Measurements from ENCODE around the gene JARID2.

Gene JARID2

GRCh38 chr6:15419493-15419892 is 173.6 kb downstream of the JARID2 start:
- H3K4me2 ChIP-seq (ENCODE audit: low read length, poor library complexity, severe bottlenecking), result no peak overlapping the region
- 100% methylated on average over 1 of the region's 2 CpGs for WGBS
- no peak overlapping the region for H4K91ac ChIP-seq (ENCODE audit: low read length)

GRCh38 chr6:15420959-15421438 is 175.1 kb downstream of the JARID2 start:
- peak overlapping the region; percentile 19 for H2BK120ac ChIP-seq (ENCODE audit: low read depth, low read length)
- peaks cover 3% of the 10 kb centered on the region for H3K4me1 ChIP-seq (ENCODE audit: control insufficient read depth, insufficient read depth, low read depth, low read length)
- no peaks in the 10 kb centered on the region for H3K27me3 ChIP-seq (ENCODE audit: control insufficient read depth in 1 of 2, insufficient read depth in 1 of 2, low read length in 2 of 2)
- no peak overlapping the region for H3K23ac ChIP-seq (ENCODE audit: low read length in 2 of 2)
- H2AFZ ChIP-seq (ENCODE audit: low read depth, low read length), result no peak overlapping the region
- H3K27ac ChIP-seq (ENCODE audit: low read length, poor library complexity, severe bottlenecking), result no peak overlapping the region
- no peak overlapping the region for H3K14ac ChIP-seq (ENCODE audit: low read length in 2 of 2)
- H3K4me2 ChIP-seq (ENCODE audit: low read length, poor library complexity, severe bottlenecking), result no peak overlapping the region
- H2AK5ac ChIP-seq (ENCODE audit: low read length, severe bottlenecking), result no peak overlapping the region
- peak overlapping the region; percentile 41 for H4K8ac ChIP-seq (ENCODE audit: low read length)
- H3K9me3 ChIP-seq (ENCODE audit: control insufficient read depth, low read length), result peaks cover 17% of the 10 kb centered on the region
- H2BK5ac ChIP-seq (ENCODE audit: low read depth, low read length, poor library complexity, severe bottlenecking), result no peak overlapping the region
- no peak overlapping the region for H3K4ac ChIP-seq (ENCODE audit: low read depth in 1 of 2, low read length in 2 of 2)
- peaks cover 0 to 34% of the 10 kb centered on the region in 2 experiments for H3K36me3 ChIP-seq (ENCODE audit: control insufficient read depth in 1 of 2, insufficient read depth in 2 of 2, low read depth in 1 of 2, low read length in 2 of 2)
- no peak overlapping the region for H2BK12ac ChIP-seq (ENCODE audit: low read length in 2 of 2)
- no peak overlapping the region for H3K4me3 ChIP-seq (ENCODE audit: insufficient read depth in 1 of 2, low read depth in 1 of 2, low read length in 2 of 2)
- peaks cover 34% of the 10 kb centered on the region for H3K79me1 ChIP-seq (replicated peaks; ENCODE audit: low read length, poor library complexity, severe bottlenecking)
- H2BK15ac ChIP-seq (ENCODE audit: low read depth, poor library complexity, severe bottlenecking), result no peak overlapping the region
- H3K18ac ChIP-seq (ENCODE audit: low read depth in 1 of 2, low read length in 2 of 2), result peak overlapping the region in 1 of 2 experiments; percentile 43
- 78% methylated on average over 10 of the region's 10 CpGs for WGBS
- H4K91ac ChIP-seq (ENCODE audit: low read length), result no peak overlapping the region
- no peak for DNase-seq
- H3K9ac ChIP-seq (ENCODE audit: low read length), result no peak overlapping the region

More at GRCh38 chr6:15419493-15419892, 173.6 kb downstream of the JARID2 start:
- H2AK5ac ChIP-seq (ENCODE audit: low read length, severe bottlenecking), result no peak overlapping the region
- no peak overlapping the region for H2BK5ac ChIP-seq (ENCODE audit: low read depth, low read length, poor library complexity, severe bottlenecking)
- no peak overlapping the region for H4K8ac ChIP-seq (ENCODE audit: low read length)
- peaks cover 17% of the 10 kb centered on the region for H3K9me3 ChIP-seq (ENCODE audit: control insufficient read depth, low read length)
- no peak overlapping the region for H3K27ac ChIP-seq (ENCODE audit: low read length, poor library complexity, severe bottlenecking)
- peaks cover 0 to 22% of the 10 kb centered on the region in 2 experiments for H3K36me3 ChIP-seq (ENCODE audit: control insufficient read depth in 1 of 2, insufficient read depth in 2 of 2, low read depth in 1 of 2, low read length in 2 of 2)
- no peak for DNase-seq
- no peak overlapping the region for H2BK15ac ChIP-seq (ENCODE audit: low read depth, poor library complexity, severe bottlenecking)
- no peak overlapping the region for H3K23ac ChIP-seq (ENCODE audit: low read length in 2 of 2)
- no peak overlapping the region for H2BK12ac ChIP-seq (ENCODE audit: low read length in 2 of 2)
- H2AFZ ChIP-seq (ENCODE audit: low read depth, low read length), result no peak overlapping the region
- H3K4me1 ChIP-seq (ENCODE audit: control insufficient read depth, insufficient read depth, low read depth, low read length), result peaks cover 3% of the 10 kb centered on the region
- H3K18ac ChIP-seq (ENCODE audit: low read depth in 1 of 2, low read length in 2 of 2), result no peak overlapping the region
- peaks cover 32% of the 10 kb centered on the region for H3K79me1 ChIP-seq (replicated peaks; ENCODE audit: low read length, poor library complexity, severe bottlenecking)
- H3K4me3 ChIP-seq (ENCODE audit: insufficient read depth in 1 of 2, low read depth in 1 of 2, low read length in 2 of 2), result no peak overlapping the region
- H3K14ac ChIP-seq (ENCODE audit: low read length in 2 of 2), result no peak overlapping the region
- no peak overlapping the region for H3K9ac ChIP-seq (ENCODE audit: low read length)
- H3K27me3 ChIP-seq (ENCODE audit: control insufficient read depth in 1 of 2, insufficient read depth in 1 of 2, low read length in 2 of 2), result no peaks in the 10 kb centered on the region
- H2BK120ac ChIP-seq (ENCODE audit: low read depth, low read length), result no peak overlapping the region
- no peak overlapping the region for H3K4ac ChIP-seq (ENCODE audit: low read depth in 1 of 2, low read length in 2 of 2)

DNA sequence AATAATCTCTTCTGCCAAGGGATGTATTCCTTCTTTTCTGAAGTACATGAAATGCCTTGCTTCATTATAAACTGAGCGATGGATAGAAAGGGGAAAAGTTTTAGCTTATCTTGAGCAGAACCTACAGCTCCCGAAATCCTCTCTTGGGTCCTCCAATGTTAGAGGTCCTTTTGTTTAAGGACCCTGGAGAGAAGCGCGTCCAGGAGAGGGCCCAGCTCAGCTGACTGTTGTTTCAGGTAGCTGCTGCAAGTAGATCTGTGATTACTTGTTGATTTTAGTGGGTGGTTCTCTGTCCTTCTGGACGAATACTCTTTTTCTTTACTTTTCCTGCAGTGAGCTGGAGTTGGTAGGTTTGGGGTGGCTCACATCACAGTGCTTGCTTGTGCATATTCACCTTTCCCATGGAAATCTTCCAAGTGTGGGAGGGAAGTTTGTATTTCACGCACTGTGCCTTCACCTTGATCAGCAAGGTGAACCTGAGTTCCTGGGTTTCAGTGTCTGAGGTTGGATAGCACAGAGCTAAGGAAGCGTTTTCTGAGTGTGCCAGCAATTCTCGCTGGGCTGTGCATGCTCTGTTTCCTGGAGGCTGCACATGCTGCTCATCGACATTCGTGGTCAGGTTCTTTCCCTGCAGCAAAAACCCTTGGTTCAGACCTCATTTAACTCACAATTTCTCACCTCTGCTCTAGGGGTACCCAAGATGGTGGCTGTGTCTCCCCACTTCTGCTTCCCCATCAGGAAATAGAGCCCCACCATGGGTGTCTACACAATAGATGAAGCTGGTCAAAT is 176.3 kb downstream of the JARID2 start:
- Histone ChIP-seq H2AFZ (ENCODE audit: low read depth, low read length) (no peak overlapping the region), H3K9ac (ENCODE audit: low read length) (no peak overlapping the region), H3K14ac (ENCODE audit: low read length in 2 of 2) (no peak overlapping the region), H3K79me1 (replicated peaks; ENCODE audit: low read length, poor library complexity, severe bottlenecking) (peaks cover 33% of the 10 kb centered on the region), H3K36me3 (ENCODE audit: control insufficient read depth in 1 of 2, insufficient read depth in 2 of 2, low read depth in 1 of 2, low read length in 2 of 2) (peaks cover 0 to 29% of the 10 kb centered on the region in 2 experiments), H2BK15ac (ENCODE audit: low read depth, poor library complexity, severe bottlenecking) (no peak overlapping the region), H3K4me1 (ENCODE audit: control insufficient read depth, insufficient read depth, low read depth, low read length) (peaks cover 3% of the 10 kb centered on the region), H2BK5ac (ENCODE audit: low read depth, low read length, poor library complexity, severe bottlenecking) (no peak overlapping the region), H3K18ac (ENCODE audit: low read depth in 1 of 2, low read length in 2 of 2) (no peak overlapping the region), H3K9me3 (ENCODE audit: control insufficient read depth, low read length) (peaks cover 17% of the 10 kb centered on the region), H4K8ac (ENCODE audit: low read length) (no peak overlapping the region), H3K4me2 (ENCODE audit: low read length, poor library complexity, severe bottlenecking) (no peak overlapping the region), H2BK120ac (ENCODE audit: low read depth, low read length) (no peak overlapping the region), H4K91ac (ENCODE audit: low read length) (no peak overlapping the region), H3K27me3 (ENCODE audit: control insufficient read depth in 1 of 2, insufficient read depth in 1 of 2, low read length in 2 of 2) (no peaks in the 10 kb centered on the region), H3K27ac (ENCODE audit: low read length, poor library complexity, severe bottlenecking) (no peak overlapping the region), H3K4me3 (ENCODE audit: insufficient read depth in 1 of 2, low read depth in 1 of 2, low read length in 2 of 2) (no peak overlapping the region), H2AK5ac (ENCODE audit: low read length, severe bottlenecking) (no peak overlapping the region), H2BK12ac (ENCODE audit: low read length in 2 of 2) (no peak overlapping the region), H3K23ac (ENCODE audit: low read length in 2 of 2) (no peak overlapping the region), H3K4ac (ENCODE audit: low read depth in 1 of 2, low read length in 2 of 2) (no peak overlapping the region)
- DNase-seq, result no peak
- WGBS, result 95% methylated on average over 10 of the region's 10 CpGs

DNA sequence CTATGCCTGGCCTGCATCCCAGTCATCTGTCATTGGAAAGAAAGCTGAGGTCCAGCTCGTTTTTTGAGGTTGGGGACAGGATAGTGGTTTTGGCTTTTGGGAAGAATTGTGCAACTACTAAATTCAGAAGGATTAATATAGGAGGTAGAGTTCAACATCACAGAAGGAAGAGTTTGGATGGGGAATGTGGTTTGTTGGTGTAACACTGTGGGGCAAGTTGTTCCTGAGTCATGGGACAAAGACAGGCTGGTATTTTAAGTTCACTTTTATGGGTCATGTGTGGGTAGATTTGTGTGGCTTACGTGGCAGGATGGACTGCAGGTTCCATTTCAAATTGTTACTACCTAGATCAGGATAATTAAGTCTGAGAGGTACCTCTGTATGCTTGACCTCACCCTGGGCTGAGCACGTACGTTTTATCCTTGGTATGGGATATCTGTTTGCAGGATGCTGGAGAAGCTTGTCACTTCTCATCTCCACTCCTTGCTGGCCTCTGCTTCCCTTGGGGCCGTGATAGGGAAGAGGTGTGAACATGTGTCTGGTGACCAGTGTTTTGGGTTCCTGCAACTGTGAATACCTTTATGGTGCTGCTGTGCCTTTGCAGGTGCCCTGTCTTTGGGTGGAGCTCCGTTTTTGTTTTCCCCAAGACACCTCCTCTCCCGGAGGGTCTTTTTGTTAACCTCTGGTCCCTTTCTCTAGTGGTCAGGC is 177.6 kb downstream of the JARID2 start:
- Histone ChIP-seq H4K91ac (ENCODE audit: low read length) (no peak overlapping the region), H3K14ac (ENCODE audit: low read length in 2 of 2) (no peak overlapping the region), H2AK5ac (ENCODE audit: low read length, severe bottlenecking) (no peak overlapping the region), H3K4me3 (ENCODE audit: insufficient read depth in 1 of 2, low read depth in 1 of 2, low read length in 2 of 2) (no peak overlapping the region), H3K79me1 (replicated peaks; ENCODE audit: low read length, poor library complexity, severe bottlenecking) (peaks cover 33% of the 10 kb centered on the region), H3K27me3 (ENCODE audit: control insufficient read depth in 1 of 2, insufficient read depth in 1 of 2, low read length in 2 of 2) (no peaks in the 10 kb centered on the region), H3K23ac (ENCODE audit: low read length in 2 of 2) (no peak overlapping the region), H2BK12ac (ENCODE audit: low read length in 2 of 2) (no peak overlapping the region), H3K4me2 (ENCODE audit: low read length, poor library complexity, severe bottlenecking) (no peak overlapping the region), H3K9me3 (ENCODE audit: control insufficient read depth, low read length) (peaks cover 17% of the 10 kb centered on the region), H3K36me3 (ENCODE audit: control insufficient read depth in 1 of 2, insufficient read depth in 2 of 2, low read depth in 1 of 2, low read length in 2 of 2) (peaks cover 0 to 26% of the 10 kb centered on the region in 2 experiments), H3K4ac (ENCODE audit: low read depth in 1 of 2, low read length in 2 of 2) (no peak overlapping the region), H2BK120ac (ENCODE audit: low read depth, low read length) (no peak overlapping the region), H3K18ac (ENCODE audit: low read depth in 1 of 2, low read length in 2 of 2) (no peak overlapping the region), H3K27ac (ENCODE audit: low read length, poor library complexity, severe bottlenecking) (no peak overlapping the region), H3K4me1 (ENCODE audit: control insufficient read depth, insufficient read depth, low read depth, low read length) (peaks cover 1% of the 10 kb centered on the region), H2BK15ac (ENCODE audit: low read depth, poor library complexity, severe bottlenecking) (no peak overlapping the region), H2AFZ (ENCODE audit: low read depth, low read length) (no peak overlapping the region), H2BK5ac (ENCODE audit: low read depth, low read length, poor library complexity, severe bottlenecking) (no peak overlapping the region), H3K9ac (ENCODE audit: low read length) (no peak overlapping the region), H4K8ac (ENCODE audit: low read length) (no peak overlapping the region)
- DNase-seq, result no peak
- whole genome bisulfite sequencing, result 94% methylated on average over 7 of the region's 7 CpGs

Data from mesenchymal stem cell (in vitro differentiated cells and primary cell).